ENCODE measurements around the gene MYG1. TPM values are rescaled to one million over a fixed set of nuclear protein-coding genes. Genes with fewer than 3 reads are reported as not detected.

MYG1 gene
- polyA plus RNA-seq, 1 of the 3 experiments (the other 2 are of a cell fraction): 101 TPM

GRCh38 chr12:53292426-53292825 lies 7.1 kb upstream of the MYG1 start:
- Histone ChIP-seq H3K4me1 (ENCODE audit: control insufficient read depth in 1 of 2, insufficient read depth in 2 of 2, low read depth in 1 of 2, low read length in 1 of 2) (peaks cover 4 to 19% of the 10 kb centered on the region in 2 experiments; a peak in 2 of 4 replicates), H3K27me3 (ENCODE audit: insufficient read depth) (no peaks in the 10 kb centered on the region), H3K9ac (no peak overlapping the region), H3K9me3 (no peaks in the 10 kb centered on the region), H3K27ac (ENCODE audit: low read depth in 2 of 2, low read length in 1 of 2) (no peak overlapping the region), H4K20me1 (ENCODE audit: insufficient read depth) (no peaks in the 10 kb centered on the region), H3K4me2 (no peak overlapping the region), H3K4me3 (ENCODE audit: low read depth in 2 of 2, low read length in 1 of 2) (no peak overlapping the region), H3K9me2 (no peaks in the 10 kb centered on the region), H3K79me2 (ENCODE audit: insufficient read depth) (peaks cover 21% of the 10 kb centered on the region), H3K36me3 (replicated peaks in 1 of 2; ENCODE audit: control insufficient read depth in 1 of 2, insufficient read depth in 2 of 2, low read length in 1 of 2) (peaks cover 7 to 9% of the 10 kb centered on the region in 2 experiments), H3F3A (replicated peaks; ENCODE audit: insufficient read depth) (peaks cover 40% of the 10 kb centered on the region), H2AFZ (ENCODE audit: low read depth) (no peak overlapping the region)
- POLR2A ChIA-PET: no interaction called here
- CTCF ChIA-PET: interaction anchor here (0.6 to 19.2 kb wide), 8 partner anchors 14 to 1272 kb away, joined by 3 to 363 read pairs (median 5); partner anchors contain the start of gene ESPL1
- no peak for TF ChIP-seq TAF1 (IDR thresholded peaks at IDR 0.05; ENCODE audit: borderline replicate concordance, low read depth, low read length)
- TF ChIP-seq GATA2 (CRISPR knock-in tag; IDR thresholded peaks at IDR 0.05): no peak
- TF ChIP-seq RAD21 (IDR thresholded peaks at IDR 0.05; ENCODE audit: low read length): no peak
- no peak for TF ChIP-seq RCOR1 (IDR thresholded peaks at IDR 0.05; ENCODE audit: low read length)
- TF ChIP-seq PBX3 (IDR thresholded peaks at IDR 0.05): no peak
- no peak for DNase-seq

- Histone ChIP-seq H3F3A (replicated peaks; ENCODE audit: insufficient read depth) (peaks cover 43% of the 10 kb centered on the region), H2AFZ (ENCODE audit: low read depth) (peak within 1 kb of the TSS; percentile 73), H4K20me1 (ENCODE audit: insufficient read depth) (no peaks in the 10 kb centered on the region), H3K79me2 (ENCODE audit: insufficient read depth) (peaks cover 37% of the 10 kb centered on the region), H3K27ac (ENCODE audit: low read depth in 2 of 2, low read length in 1 of 2) (peak within 1 kb of the TSS; percentile 88 to 96), H3K9me2 (no peaks in the 10 kb centered on the region), H3K27me3 (ENCODE audit: insufficient read depth) (no peaks in the 10 kb centered on the region), H3K36me3 (replicated peaks in 1 of 2; ENCODE audit: control insufficient read depth in 1 of 2, insufficient read depth in 2 of 2, low read length in 1 of 2) (peaks cover 8 to 20% of the 10 kb centered on the region in 2 experiments), H3K4me3 (ENCODE audit: low read depth in 2 of 2, low read length in 1 of 2) (peak within 1 kb of the TSS; percentile 83 to 91), H3K4me2 (peak within 1 kb of the TSS; percentile 82), H3K9me3 (no peaks in the 10 kb centered on the region), H3K4me1 (ENCODE audit: control insufficient read depth in 1 of 2, insufficient read depth in 2 of 2, low read depth in 1 of 2, low read length in 1 of 2) (peaks cover 11 to 17% of the 10 kb centered on the region in 2 experiments), H3K9ac (peak within 1 kb of the TSS; percentile 93)
- DNase-seq: peak; percentile 88
- POLR2A ChIA-PET: interaction anchor here (0.5 to 1.4 kb wide), 9 partner anchors 14 to 115 kb away, joined by 3 to 15 read pairs (median 4); partner anchors contain the start of genes AAAS, CSAD and ZNF740
- CTCF ChIA-PET: interaction anchor here (0.5 to 19.2 kb wide), 11 partner anchors 8 to 289 kb away, joined by 3 to 363 read pairs (median 4); partner anchors contain the start of genes AAAS and ESPL1
- WGBS (ENCODE audit: low lambda C conversion rate): 6% methylated on average over 39 of the region's 42 CpGs
- TF ChIP-seq GATA2 (CRISPR knock-in tag; IDR thresholded peaks at IDR 0.05) (no peak), TEAD4 (IDR thresholded peaks at IDR 0.05; ENCODE audit: borderline replicate concordance, insufficient read depth) (no peak), NRF1 (IDR thresholded peaks at IDR 0.05; ENCODE audit: low read depth, low read length) (peak; percentile 43), USF2 (IDR thresholded peaks at IDR 0.05; ENCODE audit: borderline replicate concordance, low read depth, low read length) (no peak), RAD21 (IDR thresholded peaks at IDR 0.05; ENCODE audit: low read length) (0 out of 2 replicates have a peak, but pooled peaks have one; percentile 1), RFX5 (IDR thresholded peaks at IDR 0.05; ENCODE audit: low read length) (no peak), MAX (IDR thresholded peaks at IDR 0.05; ENCODE audit: low read depth) (0 out of 2 replicates have a peak, but pooled peaks have one; percentile 47), EZH2phosphoT487 (IDR thresholded peaks at IDR 0.05; ENCODE audit: borderline replicate concordance, low read depth) (no peak), CTCF (IDR thresholded peaks at IDR 0.05) (no peak), REST (IDR thresholded peaks at IDR 0.05; ENCODE audit: low read depth, low read length) (peak; percentile 63; the same call in 1 of the 2 replicates), YY1 (IDR thresholded peaks at IDR 0.05; ENCODE audit: low read depth) (peak; percentile 94), MEF2A (IDR thresholded peaks at IDR 0.05; ENCODE audit: borderline replicate concordance, low read depth) (no peak), EP300 (IDR thresholded peaks at IDR 0.05; ENCODE audit: borderline replicate concordance in 1 of 2, low read depth in 1 of 2, low read length in 1 of 2) (no peak; a peak in 1 of 4 replicates), TAF1 (IDR thresholded peaks at IDR 0.05; ENCODE audit: borderline replicate concordance, low read depth, low read length) (peak; percentile 98)
Observed at GRCh38 chr12:53295070-53295890, 4.2 kb upstream of the MYG1 start, which contains the start of gene PFDN5. PFDN5 (plus strand) TSS chr12:53295542; CDS start chr12:53295568, 26 bp downstream.
